HG03575 (cell line): Measurements from ENCODE around the gene LRRC36.
"Not testable (repeated sequence)": the region's sequence is repeated elsewhere in the genome, so short reads cannot be mapped to it uniquely, and the experiment has no call there.

ENCODE experiments used
- ATAC-seq: cut with Tn5 transposase; IDR thresholded peaks from one replicate; pipeline ENCODE4 v1.9.1; 2021; ENCODE audit not compliant: unreplicated experiment, insufficient number of reproducible peaks, low FRiP score; ENCODE audit errors: extremely low read depth

The LRRC36 gene

GRCh38 chr16:67333315-67333714 is 6.7 kb downstream of the LRRC36 start:
- no peak for ATAC-seq

DNA sequence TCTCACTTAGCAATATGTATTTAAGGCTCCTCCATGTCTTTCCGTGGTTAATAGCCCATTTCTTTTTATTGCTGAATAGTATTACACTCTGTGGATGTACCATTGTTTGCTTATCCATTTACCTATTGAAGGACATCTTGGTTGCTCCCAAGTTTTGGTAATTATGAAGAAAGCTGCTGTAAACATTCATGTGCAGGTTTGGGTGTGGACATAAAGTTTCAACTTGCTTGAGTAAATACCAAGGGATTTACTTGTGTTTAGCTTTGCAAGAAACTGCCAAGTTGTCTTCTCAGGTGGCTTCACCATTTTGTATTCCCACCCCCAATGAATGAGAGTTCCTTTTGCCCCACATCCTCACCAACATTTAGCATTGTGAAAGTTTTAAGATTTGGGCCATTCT is 9.5 kb downstream of the LRRC36 start:
- no peak for ATAC-seq

DNA sequence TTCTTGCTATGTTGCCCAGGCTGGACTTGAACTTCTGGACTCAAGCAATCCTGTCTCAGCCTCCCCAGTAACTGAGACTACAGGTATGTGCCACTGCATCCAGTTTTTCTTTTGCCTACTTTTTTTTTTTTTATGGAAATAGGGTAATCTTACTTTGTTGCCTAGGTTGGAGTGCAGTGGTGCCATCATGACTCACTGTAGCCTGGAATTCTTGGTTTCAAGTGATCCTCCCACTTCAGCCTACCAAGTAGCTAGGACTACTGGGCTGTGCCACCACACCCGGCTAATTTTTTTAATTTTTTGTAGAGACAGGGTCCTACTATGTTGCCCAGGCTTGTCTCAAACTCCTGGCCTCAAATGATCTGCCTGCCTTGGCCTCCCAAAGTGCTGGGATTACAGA is 10.0 kb downstream of the LRRC36 start:
- no peak for ATAC-seq

DNA sequence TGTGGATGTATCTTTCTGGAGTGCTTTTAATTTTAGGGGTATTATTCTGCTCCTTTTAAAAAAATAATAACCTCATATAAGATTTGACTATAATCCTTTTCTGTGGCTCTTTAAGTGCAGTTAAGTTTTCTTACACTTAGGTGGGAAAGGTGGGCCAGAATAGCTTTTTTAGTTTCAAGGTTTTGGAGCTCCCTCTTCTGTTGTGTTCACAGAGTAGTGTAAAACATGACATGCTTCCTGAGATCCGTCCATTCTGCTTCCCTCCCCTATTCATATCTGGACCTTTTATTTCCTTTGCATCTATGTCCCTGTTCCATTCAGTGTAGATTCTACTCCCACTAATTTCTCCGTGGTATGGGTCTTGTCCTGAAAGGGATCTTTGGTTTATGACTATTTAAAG is 12.8 kb downstream of the LRRC36 start:
- ATAC-seq: no peak

DNA sequence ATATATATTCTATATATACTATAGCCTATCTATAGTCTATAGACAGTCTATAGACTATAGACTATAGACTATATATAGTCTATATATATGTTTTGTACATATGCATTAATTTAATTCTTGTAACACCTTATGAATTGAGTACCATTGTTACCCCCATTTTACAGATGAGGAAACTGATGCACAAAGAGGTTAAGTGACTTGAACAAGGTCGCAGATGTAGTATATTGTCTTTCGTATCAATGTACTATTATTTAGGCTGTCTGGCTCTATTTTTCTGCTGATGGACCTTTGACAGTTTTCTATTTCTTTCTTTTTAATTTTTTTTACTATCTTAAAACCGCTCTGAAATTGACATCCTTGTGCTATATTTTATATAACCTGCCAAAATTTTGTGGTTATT is 14.6 kb downstream of the LRRC36 start:
- ATAC-seq: no peak

GRCh38 chr16:67342616-67343015 is 16.0 kb downstream of the LRRC36 start:
- no peak for ATAC-seq

- no peak for ATAC-seq
Observed at GRCh38 chr16:67345401-67345800, 18.8 kb downstream of the LRRC36 start.

DNA sequence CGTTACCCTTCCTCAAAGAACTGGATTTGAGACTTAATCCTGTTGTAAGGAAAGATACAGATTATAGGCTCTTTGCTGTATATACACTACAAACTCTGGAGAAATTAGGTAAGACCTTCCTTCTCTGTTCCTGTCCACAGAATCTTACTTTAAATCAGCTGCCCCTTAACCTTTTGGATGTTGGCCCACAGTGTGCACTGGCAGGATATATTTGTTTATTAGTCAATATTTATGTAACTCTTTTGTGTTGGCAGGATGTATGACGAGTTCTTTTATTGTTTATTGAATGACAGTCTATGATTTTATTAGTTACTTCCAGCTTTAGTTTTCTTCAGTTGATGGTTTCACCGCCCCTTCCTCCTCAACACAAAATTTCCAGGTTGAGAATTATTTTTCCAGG is 19.7 kb downstream of the LRRC36 start:
- ATAC-seq: no peak

- ATAC-seq: no peak
Observed at GRCh38 chr16:67349172-67349571, 22.6 kb downstream of the LRRC36 start.

GRCh38 chr16:67350324-67350723 is 23.7 kb downstream of the LRRC36 start:
- ATAC-seq: no peak

- ATAC-seq: not testable (repeated sequence)
Observed at GRCh38 chr16:67352463-67352862, 25.8 kb downstream of the LRRC36 start.

GRCh38 chr16:67356396-67356795 is 29.8 kb downstream of the LRRC36 start:
- no peak for ATAC-seq

- ATAC-seq: no peak
Observed at GRCh38 chr16:67357561-67357960, 30.9 kb downstream of the LRRC36 start.

- ATAC-seq: not testable (repeated sequence)
Observed at GRCh38 chr16:67359540-67360269, 33.1 kb downstream of the LRRC36 start.

- no peak for ATAC-seq
Observed at GRCh38 chr16:67361038-67361437, 34.4 kb downstream of the LRRC36 start.

GRCh38 chr16:67364600-67365235 is 38.1 kb downstream of the LRRC36 start:
- ATAC-seq: no peak

- no peak for ATAC-seq
Observed at GRCh38 chr16:67370661-67371060, 44.0 kb downstream of the LRRC36 start.

DNA sequence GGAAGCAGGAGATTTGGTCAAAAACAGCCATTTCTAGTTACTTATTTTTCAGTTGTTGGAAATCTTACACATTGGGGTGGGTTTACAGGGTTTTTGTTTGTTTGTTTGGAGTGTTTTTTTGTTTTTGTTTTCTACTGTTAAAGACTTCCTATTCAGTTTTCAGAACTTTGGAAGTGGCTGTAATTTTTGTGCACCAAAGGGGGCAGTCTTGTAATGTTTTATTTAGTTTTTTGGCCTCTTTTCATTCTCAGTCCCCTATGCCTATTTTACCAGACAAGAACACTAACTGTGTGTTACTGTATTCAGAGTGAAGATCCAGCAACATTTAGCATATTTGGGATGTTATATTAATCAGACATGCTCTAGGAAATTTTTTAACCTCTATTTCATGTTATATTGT is 46.0 kb downstream of the LRRC36 start:
- no peak for ATAC-seq

- ATAC-seq: not testable (repeated sequence)
Observed at GRCh38 chr16:67376012-67376411, 49.4 kb downstream of the LRRC36 start.

DNA sequence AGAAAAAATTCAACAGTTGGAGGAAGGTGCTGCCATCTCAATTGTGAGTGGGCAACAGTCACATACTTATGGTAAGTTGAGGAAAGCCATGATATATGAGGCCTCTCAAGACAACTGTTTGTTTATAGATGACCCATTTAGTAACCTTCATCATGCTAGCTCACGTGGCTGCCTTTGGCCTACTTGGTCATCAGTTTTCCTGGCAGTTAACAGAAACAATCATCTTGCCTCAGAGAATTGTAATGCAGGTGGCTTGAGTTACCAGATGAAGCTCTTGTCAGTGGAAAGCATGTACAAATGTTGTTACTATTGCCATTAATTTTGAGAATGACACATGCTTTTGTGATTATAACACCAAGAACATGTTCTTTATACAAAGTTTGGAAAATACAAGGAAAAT is 52.0 kb downstream of the LRRC36 start:
- ATAC-seq: no peak

- ATAC-seq: no peak
Observed at GRCh38 chr16:67383284-67383683, 56.7 kb downstream of the LRRC36 start.
